Uterus (tissue), 2 donors: ENCODE measurements around the gene SPG21.

ENCODE experiments used
- POLR2A ChIP-seq, 2 donors: fragments of 450-650 bp; IDR thresholded peaks; one replicate each; pipeline ENCODE4 v1.6.1; 2016; ENCODE audit warnings: antibody characterized with exemption in 2 of 2, mild to moderate bottlenecking in 1 of 2, moderate library complexity in 1 of 2
- TF ChIP-seq, protein P1 (sequence below), 4 experiments: fragments of 200-600 bp in 2 of 4; fragments of 450-650 bp in 2 of 4; sonication (generic) in 2 of 4; IDR thresholded peaks; one replicate each; pipeline ENCODE4 v1.5.1; 2016 to 2019; ENCODE audit warnings: antibody characterized with exemption in 4 of 4, mild to moderate bottlenecking in 2 of 4, moderate library complexity in 1 of 4

DNA sequence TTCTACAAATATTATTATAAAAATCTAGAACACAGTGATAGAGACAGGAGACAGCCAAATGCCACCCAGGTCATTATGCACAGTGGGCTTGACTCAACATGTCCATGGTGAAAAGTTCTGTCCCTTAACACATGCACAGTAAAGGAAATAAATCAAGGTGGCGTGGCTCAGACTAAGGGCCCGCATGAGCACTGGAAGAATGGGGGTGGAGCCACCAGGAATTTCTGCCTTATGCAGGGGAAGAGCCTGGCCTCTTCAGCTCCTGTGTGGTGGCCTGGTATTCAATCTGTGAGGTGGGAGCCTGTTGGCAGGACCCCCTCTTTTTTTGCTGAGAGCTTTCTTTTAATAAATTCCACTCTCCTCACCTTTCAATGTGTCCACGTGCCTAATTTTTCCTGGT, 17.2 kb upstream of the SPG21 start:
- TF ChIP-seq, protein P1, sequence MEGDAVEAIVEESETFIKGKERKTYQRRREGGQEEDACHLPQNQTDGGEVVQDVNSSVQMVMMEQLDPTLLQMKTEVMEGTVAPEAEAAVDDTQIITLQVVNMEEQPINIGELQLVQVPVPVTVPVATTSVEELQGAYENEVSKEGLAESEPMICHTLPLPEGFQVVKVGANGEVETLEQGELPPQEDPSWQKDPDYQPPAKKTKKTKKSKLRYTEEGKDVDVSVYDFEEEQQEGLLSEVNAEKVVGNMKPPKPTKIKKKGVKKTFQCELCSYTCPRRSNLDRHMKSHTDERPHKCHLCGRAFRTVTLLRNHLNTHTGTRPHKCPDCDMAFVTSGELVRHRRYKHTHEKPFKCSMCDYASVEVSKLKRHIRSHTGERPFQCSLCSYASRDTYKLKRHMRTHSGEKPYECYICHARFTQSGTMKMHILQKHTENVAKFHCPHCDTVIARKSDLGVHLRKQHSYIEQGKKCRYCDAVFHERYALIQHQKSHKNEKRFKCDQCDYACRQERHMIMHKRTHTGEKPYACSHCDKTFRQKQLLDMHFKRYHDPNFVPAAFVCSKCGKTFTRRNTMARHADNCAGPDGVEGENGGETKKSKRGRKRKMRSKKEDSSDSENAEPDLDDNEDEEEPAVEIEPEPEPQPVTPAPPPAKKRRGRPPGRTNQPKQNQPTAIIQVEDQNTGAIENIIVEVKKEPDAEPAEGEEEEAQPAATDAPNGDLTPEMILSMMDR (IDR thresholded peaks at IDR 0.05): no peak
- no peak for TF ChIP-seq POLR2A (IDR thresholded peaks at IDR 0.05)
